Ovary (tissue), 3 donors: ENCODE results near the gene RBMS1.

Source experiments
- EP300 ChIP-seq: sonication (generic); formaldehyde crosslinking; IDR thresholded peaks from one replicate; pipeline ENCODE4 v1.6.1; 2017; ENCODE audit warnings: antibody characterized with exemption
- POLR2A ChIP-seq: fragments of 450-650 bp; IDR thresholded peaks from one replicate; pipeline ENCODE4 v1.6.1; 2017; ENCODE audit warnings: antibody characterized with exemption, mild to moderate bottlenecking, moderate library complexity
- TF ChIP-seq, protein P1 (sequence below), 3 donors: fragments of 450-650 bp in 2 of 3; fragments of 200-600 bp in 1 of 3; IDR thresholded peaks; one replicate each; pipeline versions ENCODE4 v1.5.1 to v1.8.0; 2016 to 2022; ENCODE audit warnings: antibody characterized with exemption in 3 of 3, mild to moderate bottlenecking in 1 of 3
- donor health status: DM: no; HTN: no; CAD: no.

DNA sequence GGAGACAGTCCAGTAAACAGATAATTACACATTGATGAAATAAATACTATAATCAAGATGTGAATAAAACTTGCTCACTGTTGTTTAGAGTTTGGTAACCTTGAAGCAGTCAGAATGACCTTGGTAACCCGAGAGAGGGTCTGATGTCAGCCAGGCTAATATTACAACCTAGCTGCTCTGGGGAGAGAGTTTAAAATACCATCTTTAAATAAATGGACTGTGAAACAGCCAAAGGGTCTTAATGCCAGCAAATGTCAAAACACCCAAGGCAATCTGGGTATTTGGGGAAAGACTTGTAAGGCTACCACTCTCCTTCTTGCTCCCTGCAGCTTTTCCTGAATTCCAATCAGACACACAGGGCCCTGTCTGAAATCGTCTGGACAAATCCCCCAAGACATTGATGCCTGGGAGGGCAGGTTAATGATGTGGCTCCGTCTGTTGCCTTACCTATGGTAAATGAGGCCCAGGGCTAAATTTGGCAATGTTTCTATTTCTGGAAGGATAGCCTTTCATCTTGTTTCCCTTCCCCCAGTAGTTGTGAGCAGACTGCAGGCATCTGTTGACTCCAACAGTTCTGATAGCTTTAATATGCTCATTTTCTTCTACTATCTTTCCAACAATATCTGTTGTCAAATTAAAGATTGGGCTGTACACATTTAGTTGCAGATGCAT lies 250.6 kb downstream of the RBMS1 start:
- TF ChIP-seq, protein P1, sequence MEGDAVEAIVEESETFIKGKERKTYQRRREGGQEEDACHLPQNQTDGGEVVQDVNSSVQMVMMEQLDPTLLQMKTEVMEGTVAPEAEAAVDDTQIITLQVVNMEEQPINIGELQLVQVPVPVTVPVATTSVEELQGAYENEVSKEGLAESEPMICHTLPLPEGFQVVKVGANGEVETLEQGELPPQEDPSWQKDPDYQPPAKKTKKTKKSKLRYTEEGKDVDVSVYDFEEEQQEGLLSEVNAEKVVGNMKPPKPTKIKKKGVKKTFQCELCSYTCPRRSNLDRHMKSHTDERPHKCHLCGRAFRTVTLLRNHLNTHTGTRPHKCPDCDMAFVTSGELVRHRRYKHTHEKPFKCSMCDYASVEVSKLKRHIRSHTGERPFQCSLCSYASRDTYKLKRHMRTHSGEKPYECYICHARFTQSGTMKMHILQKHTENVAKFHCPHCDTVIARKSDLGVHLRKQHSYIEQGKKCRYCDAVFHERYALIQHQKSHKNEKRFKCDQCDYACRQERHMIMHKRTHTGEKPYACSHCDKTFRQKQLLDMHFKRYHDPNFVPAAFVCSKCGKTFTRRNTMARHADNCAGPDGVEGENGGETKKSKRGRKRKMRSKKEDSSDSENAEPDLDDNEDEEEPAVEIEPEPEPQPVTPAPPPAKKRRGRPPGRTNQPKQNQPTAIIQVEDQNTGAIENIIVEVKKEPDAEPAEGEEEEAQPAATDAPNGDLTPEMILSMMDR (IDR thresholded peaks at IDR 0.05) = no peak
- TF ChIP-seq POLR2A = no peak
- no peak for TF ChIP-seq EP300
